Panc1 (cell line): ENCODE results near the gene GTPBP8.

ENCODE experiments used
- CTCF ChIP-seq: fragments of 450-650 bp; IDR thresholded peaks from 2 replicates; pipeline ENCODE4 v1.5.1; 2017; ENCODE audit warnings: mild to moderate bottlenecking
- POLR2AphosphoS5 ChIP-seq: IDR thresholded peaks from 2 replicates; pipeline ENCODE4 v1.6.1; 2012; ENCODE audit warnings: mild to moderate bottlenecking, low read depth, low read length, moderate library complexity
- SIN3A ChIP-seq: IDR thresholded peaks from 2 replicates; pipeline ENCODE4 v1.6.1; 2012; ENCODE audit warnings: low read depth, mild to moderate bottlenecking, low read length, moderate library complexity, borderline replicate concordance; ENCODE audit not compliant: insufficient read depth
- TCF7L2 ChIP-seq: IDR thresholded peaks from 2 replicates; pipeline ENCODE4 v1.6.1; 2011; ENCODE audit warnings: mild to moderate bottlenecking, low read depth, low read length, inconsistent platforms
- TF ChIP-seq, protein P1 (sequence below), 2 experiments: IDR thresholded peaks; 2 replicates each; pipeline ENCODE4 v1.6.1; 2011 to 2012; ENCODE audit warnings: low read depth in 2 of 2, control low read depth in 1 of 2, low read length in 1 of 2, mild to moderate bottlenecking in 1 of 2, moderate library complexity in 1 of 2; ENCODE audit not compliant: insufficient read depth in 1 of 2

DNA sequence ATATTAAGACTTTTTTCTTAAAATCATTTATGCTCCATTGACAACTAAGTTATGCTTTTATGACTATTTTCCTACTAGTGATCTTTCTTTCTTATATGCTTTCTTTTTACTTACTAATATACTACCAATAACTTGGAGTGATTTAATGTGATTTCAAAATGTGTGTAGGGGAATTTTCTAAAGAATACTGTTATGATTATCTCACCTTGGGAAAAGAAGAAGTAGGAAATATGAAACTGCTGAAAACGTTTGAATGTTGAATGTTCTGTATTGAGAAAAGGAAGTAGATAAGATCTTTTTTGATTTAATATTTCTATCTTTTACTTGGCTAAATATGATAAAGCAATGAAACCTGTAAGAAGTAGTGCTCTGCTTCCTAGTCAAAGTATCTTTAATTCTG is 8.1 kb upstream of the GTPBP8 start:
- TF ChIP-seq CTCF: no peak
- TF ChIP-seq, protein P1, sequence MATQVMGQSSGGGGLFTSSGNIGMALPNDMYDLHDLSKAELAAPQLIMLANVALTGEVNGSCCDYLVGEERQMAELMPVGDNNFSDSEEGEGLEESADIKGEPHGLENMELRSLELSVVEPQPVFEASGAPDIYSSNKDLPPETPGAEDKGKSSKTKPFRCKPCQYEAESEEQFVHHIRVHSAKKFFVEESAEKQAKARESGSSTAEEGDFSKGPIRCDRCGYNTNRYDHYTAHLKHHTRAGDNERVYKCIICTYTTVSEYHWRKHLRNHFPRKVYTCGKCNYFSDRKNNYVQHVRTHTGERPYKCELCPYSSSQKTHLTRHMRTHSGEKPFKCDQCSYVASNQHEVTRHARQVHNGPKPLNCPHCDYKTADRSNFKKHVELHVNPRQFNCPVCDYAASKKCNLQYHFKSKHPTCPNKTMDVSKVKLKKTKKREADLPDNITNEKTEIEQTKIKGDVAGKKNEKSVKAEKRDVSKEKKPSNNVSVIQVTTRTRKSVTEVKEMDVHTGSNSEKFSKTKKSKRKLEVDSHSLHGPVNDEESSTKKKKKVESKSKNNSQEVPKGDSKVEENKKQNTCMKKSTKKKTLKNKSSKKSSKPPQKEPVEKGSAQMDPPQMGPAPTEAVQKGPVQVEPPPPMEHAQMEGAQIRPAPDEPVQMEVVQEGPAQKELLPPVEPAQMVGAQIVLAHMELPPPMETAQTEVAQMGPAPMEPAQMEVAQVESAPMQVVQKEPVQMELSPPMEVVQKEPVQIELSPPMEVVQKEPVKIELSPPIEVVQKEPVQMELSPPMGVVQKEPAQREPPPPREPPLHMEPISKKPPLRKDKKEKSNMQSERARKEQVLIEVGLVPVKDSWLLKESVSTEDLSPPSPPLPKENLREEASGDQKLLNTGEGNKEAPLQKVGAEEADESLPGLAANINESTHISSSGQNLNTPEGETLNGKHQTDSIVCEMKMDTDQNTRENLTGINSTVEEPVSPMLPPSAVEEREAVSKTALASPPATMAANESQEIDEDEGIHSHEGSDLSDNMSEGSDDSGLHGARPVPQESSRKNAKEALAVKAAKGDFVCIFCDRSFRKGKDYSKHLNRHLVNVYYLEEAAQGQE (IDR thresholded peaks at IDR 0.05; ENCODE audit: insufficient read depth in 1 of 2, low read depth in 2 of 2, low read length in 1 of 2): no peak
- TF ChIP-seq POLR2AphosphoS5: no peak
- no peak for TF ChIP-seq SIN3A
- TF ChIP-seq TCF7L2: no peak
